ENCODE data around the gene TMUB1.

Gene TMUB1

GRCh38 chr7:151101621-151102396, 18.5 kb upstream of the TMUB1 start:
- no peak for FAIRE-seq

- no peak for FAIRE-seq
Measured at GRCh38 chr7:151100921-151101320, 17.6 kb upstream of the TMUB1 start.

GRCh38 chr7:151099486-151100211, 16.4 kb upstream of the TMUB1 start:
- FAIRE-seq: no peak

- FAIRE-seq: no peak
Measured at GRCh38 chr7:151095828-151096475, 12.7 kb upstream of the TMUB1 start.

- no peak for FAIRE-seq
Measured at GRCh38 chr7:151095123-151095797, 12.0 kb upstream of the TMUB1 start.

GRCh38 chr7:151094675-151095074, 11.4 kb upstream of the TMUB1 start:
- no peak for FAIRE-seq

GRCh38 chr7:151093748-151094147, 10.5 kb upstream of the TMUB1 start:
- no peak for FAIRE-seq

GRCh38 chr7:151091988-151092387, 8.7 kb upstream of the TMUB1 start:
- no peak for FAIRE-seq

GRCh38 chr7:151091431-151091830, 8.1 kb upstream of the TMUB1 start:
- no peak for FAIRE-seq

GRCh38 chr7:151091003-151091402, 7.7 kb upstream of the TMUB1 start:
- no peak for FAIRE-seq

GRCh38 chr7:151089893-151090730, 6.8 kb upstream of the TMUB1 start:
- FAIRE-seq: no peak

- no peak for FAIRE-seq
Measured at GRCh38 chr7:151088856-151089699, 5.8 kb upstream of the TMUB1 start.

- no peak for FAIRE-seq
Measured at GRCh38 chr7:151088019-151088855, 4.9 kb upstream of the TMUB1 start.

GRCh38 chr7:151087245-151088018, 4.1 kb upstream of the TMUB1 start:
- no peak for FAIRE-seq

GRCh38 chr7:151086802-151087244, 3.5 kb upstream of the TMUB1 start:
- no peak for FAIRE-seq

- FAIRE-seq: no peak
Measured at GRCh38 chr7:151085691-151086620, 2.7 kb upstream of the TMUB1 start, which contains the start of gene AGAP3. AGAP3 (plus strand) TSS chr7:151086475; CDS start chr7:151086742, 267 bp downstream.

GRCh38 chr7:151085329-151085690, 2.0 kb upstream of the TMUB1 start:
- FAIRE-seq: no peak

GRCh38 chr7:151083824-151084160, 499 bp upstream of the TMUB1 start:
- FAIRE-seq: no peak

Measured in islet of Langerhans (tissue), 1 donor.